HG03558 (cell line): ENCODE measurements around the gene EPHX1.

Source experiments
- ATAC-seq: cut with Tn5 transposase; IDR thresholded peaks from one replicate; pipeline ENCODE4 v1.9.1; 2021; ENCODE audit warnings: moderate number of reproducible peaks; ENCODE audit not compliant: unreplicated experiment; ENCODE audit errors: extremely low read depth

The EPHX1 gene

GRCh38 chr1:225891229-225891972 lies 81.5 kb downstream of the EPHX1 start:
- ATAC-seq, result no peak

- ATAC-seq, result no peak
These were observed 82.4 kb downstream of the EPHX1 start for GRCh38 chr1:225892307-225892706.
